HG03045 (cell line): ENCODE measurements around the gene ADH4.
"Not testable (repeated sequence)": the region's sequence is repeated elsewhere in the genome, so short reads cannot be mapped to it uniquely, and the experiment has no call there.

Experiments used
- ATAC-seq: cut with Tn5 transposase; IDR thresholded peaks from one replicate; pipeline ENCODE4 v1.9.1; 2021; ENCODE audit warnings: mild to moderate bottlenecking, moderate library complexity; ENCODE audit not compliant: unreplicated experiment

ADH4 gene

DNA sequence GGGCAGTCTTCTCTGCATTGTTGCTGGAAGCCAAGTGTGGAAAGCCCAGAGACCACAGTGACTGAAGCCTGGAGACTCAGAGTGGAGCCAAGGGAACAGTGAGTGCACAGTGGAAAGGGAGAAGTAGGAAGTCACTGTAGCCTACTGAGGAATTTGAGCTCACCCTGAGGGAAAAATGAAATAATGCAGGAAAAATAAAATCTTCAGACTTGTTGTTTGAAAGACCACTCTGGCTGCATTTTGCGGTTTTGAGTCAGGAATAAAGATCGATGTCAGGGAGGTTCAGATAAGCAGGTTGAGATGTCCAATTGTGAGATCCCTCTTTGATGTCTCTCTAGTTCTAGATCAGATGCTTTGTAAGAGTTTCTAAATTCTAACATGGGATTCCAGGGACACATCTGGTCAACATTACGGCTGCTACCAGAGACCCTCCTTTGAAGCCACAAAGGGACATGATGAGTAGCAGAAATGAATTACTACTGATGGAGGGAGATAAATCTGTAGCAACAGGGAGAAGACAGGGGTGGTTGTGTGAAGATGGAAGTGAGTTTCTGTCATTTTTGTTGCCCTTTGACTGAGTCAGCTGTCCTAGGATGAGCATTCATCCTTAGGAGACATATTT, 8.4 kb downstream of the ADH4 start:
- no peak for ATAC-seq

DNA sequence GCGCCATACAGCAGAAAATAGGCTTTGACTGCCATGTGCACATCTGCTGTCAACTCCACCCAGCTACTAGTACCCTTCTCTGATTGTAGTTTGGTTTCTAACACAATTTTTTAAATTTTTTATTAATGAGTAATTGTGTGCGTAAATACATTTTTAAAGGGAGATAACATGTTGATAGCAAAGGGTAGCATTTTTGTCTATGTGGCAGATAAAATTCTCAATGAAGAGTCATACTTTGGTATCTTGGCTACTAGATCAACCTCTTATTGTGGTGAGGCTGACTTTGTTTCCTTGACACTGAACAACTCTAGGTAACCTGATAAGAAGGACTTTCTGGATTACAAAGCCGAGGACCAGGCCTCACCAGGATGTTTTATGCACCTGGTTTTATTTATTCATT, 9.5 kb downstream of the ADH4 start:
- ATAC-seq, result no peak

DNA sequence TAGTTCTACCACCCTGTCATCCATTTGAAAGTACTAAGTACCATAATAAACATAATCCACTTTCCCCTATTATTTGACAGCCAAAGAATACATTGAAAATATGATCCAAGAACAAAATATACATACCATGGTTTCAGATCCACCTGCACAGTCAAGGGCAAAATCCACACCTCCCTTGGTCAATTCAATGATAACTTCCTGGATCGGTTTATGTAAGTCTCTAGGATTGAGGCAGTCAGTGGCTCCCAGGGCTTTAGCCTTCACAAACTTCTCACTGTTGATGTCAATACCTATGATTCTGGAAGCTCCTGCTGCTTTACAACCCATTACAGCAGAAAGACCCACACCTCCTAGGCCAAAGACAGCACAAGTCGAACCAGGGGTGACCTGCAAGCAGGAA, 12.7 kb downstream of the ADH4 start:
- no peak for ATAC-seq

DNA sequence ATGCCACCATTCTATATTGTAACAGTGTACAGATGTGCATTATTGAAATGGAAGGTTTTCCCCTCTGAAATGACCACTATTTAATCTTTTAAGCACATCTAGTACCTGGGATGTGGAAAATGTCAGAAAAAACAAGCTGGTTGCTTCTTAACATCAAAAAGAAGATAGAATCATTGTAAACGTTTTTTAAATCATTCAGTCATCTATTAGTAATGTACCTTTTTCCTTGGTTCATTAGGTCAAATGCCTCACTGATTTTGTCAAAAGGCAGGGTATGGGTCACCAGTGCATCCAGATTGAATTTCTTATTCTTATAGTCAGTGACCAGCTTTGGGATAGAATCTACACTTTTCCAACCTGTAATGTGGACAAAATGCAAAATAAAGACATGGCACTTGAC, 17.7 kb downstream of the ADH4 start:
- no peak for ATAC-seq

DNA sequence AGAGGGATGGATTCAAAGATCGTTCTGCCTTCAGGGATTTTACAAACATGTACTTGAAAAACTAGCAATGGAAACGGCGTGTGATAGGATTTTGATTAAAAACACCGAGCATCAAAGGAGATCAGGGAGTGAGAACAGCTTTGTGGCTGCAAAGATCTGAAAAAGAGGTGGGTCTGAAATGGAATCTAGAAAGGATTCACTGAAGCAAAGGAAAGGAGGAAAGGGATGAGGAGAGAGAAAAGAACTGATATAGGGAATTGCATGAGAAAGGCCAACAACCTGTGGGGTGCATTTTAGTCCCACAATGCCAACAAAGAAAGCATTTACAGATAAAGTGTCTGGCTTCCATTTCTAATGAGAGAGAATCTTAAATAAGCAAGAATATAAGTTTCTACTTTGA, 23.1 kb downstream of the ADH4 start:
- no peak for ATAC-seq

DNA sequence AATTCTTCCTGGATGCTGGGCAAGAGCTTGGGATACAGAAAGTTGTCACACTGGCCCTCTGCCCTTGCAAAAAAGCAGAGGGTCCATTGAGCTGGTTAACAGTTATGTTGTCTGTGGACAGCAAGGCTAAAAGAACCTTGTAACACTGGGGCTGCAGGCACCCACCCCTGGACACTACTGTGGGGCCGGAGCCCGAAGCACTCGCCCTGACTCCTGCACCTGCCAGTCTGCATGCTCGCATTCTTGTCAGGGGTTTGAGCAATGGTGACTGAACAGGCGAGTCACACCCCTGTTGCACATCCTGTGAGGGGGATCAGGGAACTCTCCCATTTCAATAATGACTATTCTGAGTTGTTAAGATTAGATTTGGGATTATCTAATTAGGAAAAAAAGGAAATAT, 23.6 kb downstream of the ADH4 start:
- no peak for ATAC-seq

DNA sequence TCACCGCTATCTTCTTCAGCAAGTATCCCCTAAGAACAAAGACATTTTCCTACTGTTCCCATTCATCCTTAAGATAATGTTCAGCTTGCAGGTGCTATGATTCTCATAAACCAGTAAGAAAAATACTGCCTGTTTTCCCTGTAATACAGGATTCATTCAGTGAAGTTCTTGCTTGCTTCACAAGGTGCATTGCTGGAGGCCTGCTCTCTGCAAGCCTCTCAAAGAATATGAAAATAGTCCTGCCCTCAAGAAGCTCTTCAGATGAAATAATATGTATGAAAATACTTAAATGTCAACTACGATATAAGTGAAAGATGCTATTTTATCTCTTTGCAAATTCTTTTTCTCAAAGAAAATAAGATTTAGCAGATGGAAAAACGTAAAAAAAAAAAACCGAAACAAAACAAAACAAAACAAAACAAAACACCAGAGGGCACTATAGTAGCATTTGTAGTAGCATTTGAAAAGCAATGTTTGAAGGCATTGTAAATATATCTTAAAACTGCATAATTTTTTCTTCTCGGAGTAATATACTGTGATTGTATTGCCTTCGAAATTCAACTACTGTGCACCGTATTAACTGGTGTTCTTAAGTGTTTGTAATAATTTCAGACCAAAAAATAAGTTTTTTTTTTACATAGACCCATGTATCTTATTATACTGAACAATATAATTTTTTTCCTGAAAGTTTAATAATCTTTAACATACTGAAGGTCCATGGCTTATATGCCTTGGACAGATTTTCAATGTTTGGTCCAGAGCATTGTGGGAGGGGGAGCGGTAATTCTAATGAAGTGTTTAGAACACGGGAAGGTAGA, 26.0 kb downstream of the ADH4 start:
- no peak for ATAC-seq

DNA sequence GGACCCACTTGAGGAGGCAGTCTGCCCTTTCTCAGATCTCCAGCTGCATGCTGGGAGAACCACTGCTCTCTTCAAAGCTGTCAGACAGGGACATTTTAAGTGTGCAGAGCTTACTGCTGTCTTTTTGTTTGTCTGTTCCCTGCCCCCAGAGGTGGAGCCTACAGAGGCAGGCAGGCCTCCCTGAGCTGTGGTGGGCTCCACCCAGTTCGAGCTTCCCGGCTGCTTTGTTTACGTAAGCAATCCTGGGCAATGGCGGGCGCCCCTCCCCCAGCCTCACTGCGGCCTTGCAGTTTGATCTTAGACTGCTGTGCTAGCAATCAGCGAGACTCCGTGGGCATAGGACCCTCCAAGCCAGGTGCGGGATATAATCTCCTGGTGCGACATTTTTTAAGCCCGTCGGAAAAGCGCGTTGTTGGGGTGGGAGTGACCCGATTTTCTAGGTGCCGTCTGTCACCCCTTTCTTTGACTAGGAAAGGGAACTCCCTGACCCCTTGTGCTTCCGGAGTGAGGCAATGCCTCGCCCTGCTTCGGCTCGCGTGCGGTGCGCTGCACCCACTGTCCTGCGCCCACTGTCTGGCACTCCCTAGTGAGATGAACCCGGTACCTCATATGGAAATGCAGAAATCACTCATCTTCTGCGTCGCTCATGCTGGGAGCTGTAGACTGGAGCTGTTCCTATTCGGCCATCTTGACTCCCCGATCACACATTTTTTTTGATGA, 26.8 kb downstream of the ADH4 start:
- not testable (repeated sequence) for ATAC-seq

DNA sequence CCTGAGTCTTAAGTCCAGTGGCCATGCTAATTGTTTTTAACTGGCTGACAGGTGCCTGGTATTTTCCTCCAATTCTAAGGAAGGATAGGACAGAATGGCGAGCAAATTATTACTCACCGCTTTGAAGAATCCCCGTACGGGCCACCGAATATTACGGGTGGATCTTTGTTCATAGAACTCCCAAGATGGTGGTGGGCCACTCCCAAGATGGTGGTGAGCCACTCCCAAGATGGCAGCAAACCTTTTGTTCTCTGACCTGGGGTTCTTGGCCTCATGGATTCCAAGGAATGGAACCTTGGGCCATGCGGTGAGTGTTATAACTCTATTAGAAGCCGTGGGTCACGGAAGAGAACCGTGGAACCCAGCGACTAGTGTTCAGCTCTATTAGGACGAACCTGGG, 34.8 kb downstream of the ADH4 start:
- not testable (repeated sequence) for ATAC-seq

DNA sequence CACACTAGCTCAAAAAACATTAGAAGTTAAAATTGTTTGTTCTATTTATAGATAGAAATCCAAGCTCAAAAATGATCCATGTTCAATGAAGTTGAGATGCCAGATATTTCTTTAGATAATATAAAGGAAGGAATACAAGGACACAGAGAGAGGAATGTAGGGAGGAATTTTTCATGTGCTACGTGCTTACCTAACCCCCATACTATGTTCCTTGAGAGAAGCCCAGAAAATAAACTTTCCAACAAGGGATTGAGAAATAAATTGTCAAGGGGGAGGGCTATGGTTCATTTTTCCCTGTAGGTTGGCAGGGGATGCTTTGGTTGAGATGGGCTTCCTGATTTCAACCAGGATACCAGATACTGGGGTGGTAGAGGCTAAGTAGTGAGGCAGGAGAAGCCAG, 39.9 kb downstream of the ADH4 start:
- no peak for ATAC-seq

DNA sequence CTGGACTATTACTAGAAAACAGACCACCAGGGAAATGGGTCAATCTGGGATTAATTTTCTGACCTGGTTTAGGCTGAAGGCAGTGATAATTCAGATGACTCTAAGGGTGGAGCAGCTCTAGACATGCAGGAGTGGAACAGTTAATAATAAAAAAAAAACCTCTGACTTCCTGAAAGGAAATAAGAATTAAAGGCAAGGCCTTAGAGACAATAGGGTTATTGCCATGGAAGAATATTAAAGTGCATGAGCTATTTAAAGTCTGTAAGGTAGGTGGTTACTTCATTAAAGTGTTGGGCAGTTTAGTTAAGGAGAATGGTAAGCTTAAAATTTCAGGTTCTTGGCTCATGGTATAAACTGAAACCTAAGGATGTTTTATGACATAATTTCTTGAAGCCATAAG, 40.9 kb downstream of the ADH4 start:
- ATAC-seq, result no peak

DNA sequence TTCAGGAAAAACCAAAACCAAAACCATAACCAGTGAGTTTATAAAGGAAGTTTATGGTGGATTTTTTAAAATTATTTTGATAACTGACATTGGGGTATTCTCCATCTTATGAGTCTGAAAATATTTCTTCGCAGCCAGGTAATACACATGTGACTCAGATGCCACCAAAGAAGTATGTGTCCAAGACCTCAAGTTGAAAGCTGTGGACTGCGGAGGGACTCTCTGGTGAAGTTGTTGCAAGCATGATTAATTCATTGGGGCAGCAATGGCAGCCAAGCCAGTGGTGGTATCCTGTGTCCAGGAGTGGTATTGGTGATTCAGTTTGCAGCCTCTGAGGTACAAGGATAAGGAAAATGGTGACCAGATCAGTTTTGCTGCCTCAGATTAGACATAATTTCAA, 41.5 kb downstream of the ADH4 start:
- no peak for ATAC-seq

DNA sequence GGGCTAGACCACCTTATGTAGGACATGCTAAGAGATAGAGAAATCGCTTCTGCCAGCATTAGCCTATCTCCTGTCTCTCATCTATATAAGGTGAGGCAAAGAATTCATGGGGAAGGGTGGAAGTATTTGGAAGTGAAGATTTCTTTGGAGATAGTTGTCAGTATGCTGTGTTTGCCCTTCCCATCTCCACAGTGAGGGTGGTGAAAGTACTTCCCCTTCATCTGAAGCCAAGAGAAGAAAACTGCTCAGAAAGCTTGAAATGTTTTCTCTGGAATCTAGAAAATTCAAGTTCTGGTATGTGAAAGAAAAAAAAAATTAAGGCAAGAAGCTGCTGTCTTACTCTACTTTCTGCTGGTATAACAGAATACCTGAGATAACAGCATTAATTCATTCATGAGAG, 43.2 kb downstream of the ADH4 start:
- ATAC-seq, result no peak

DNA sequence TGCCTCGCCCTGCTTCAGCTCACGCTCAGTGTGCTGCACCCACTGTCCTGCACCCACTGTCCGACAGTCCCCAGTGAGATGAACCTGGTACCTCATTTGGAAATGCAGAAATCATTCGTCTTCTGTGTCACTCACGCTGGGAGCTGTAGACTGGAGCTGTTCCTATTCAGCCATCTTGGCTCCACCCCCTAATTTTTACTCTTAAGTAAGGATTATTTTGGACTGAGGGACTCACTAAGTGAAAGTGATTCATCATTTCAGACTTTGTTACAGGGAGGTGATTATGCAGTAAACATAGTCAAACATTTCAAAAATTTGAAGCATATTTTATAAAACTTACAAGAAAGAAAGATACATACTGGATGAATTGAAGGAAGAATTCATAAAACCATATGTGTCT, 44.3 kb downstream of the ADH4 start:
- not testable (repeated sequence) for ATAC-seq

DNA sequence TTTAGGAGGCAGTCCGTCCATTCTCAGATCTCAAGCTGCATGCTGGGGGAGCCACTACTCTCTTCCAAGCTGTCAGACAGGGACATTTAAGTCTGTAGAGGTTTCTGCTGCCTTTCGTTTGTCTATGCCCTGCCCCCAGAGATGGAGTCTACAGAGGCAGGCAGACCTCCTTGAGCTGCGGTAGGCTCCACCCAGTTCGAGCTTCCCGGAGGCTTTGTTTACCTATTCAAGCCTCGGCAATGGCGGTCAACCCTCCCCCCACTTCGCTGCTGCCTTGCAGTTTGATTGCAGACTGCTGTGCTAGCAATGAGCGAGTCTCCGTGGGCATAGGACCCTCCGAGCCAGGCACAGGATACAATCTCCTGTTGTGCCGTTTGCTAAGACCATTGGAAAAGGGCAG, 44.8 kb downstream of the ADH4 start:
- no peak for ATAC-seq

DNA sequence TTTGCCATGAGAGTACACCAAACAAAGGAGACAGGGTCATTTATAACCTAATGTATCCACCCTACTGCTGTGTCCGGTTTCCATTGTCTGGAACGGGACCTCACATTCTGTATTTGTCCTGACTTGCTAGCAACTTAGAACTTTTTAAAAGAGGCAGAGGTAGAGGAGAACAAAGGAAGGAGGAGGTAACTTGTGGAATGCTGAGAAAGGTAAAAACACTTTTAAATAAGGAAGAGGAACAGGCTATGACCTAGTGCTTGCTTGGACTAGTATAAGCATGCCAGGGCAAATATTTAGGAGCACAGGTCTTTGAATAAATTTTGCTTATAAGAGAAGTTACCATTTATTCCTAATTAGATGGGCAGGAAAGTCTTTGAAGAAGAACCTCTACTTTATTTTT, 52.3 kb downstream of the ADH4 start:
- ATAC-seq, result not testable (repeated sequence)

DNA sequence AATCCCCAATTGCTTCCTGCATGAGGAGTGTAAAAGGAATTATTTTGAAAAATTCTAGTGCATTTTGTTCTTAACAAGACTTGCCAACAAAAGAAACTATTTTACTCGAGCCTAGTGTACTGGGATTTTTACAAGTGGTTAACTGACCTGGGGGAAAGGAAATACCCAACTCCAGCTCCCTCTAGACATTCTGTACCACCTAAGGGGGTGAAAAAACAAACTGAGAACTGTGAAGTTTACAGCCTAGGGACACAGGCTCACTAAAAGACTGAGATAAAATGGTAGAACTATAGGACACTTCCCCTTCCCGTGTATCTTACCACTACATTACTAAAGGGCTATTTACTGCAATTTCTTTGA, 52.9 kb downstream of the ADH4 start:
- no peak for ATAC-seq

DNA sequence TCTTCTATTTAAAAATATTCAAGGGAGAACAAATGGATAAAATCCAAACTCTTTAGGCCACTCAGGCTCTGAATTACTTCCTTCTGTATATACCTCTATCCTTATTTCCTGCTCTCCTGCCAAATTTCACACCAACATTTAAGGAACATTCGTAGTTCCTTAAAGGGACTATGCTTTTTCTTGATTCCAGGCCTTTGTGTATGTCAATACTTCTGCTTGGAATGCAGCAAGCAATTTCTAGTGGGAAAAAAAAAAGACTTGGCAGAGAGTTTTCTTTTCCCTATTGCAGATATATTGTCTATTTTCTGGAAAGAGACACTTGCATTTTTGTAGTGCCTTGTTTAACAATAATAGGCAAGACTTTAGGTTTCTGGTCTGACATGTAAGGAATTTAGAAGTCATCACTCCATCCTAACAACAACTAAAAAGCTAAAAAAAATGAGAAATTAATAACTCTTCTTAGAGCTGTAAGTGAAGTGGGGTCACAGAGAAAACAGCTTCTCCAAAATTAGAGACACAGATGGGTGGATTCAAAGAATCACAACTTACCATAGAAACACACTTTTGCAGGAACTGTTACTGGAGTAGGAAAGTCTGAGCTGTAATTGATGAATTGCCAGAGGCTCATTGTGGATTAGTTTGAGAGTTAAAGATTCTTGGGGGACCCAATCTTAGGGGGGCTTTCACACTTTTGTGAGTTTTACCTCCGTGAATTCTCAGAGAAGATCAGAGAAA, 53.4 kb downstream of the ADH4 start:
- no peak for ATAC-seq

DNA sequence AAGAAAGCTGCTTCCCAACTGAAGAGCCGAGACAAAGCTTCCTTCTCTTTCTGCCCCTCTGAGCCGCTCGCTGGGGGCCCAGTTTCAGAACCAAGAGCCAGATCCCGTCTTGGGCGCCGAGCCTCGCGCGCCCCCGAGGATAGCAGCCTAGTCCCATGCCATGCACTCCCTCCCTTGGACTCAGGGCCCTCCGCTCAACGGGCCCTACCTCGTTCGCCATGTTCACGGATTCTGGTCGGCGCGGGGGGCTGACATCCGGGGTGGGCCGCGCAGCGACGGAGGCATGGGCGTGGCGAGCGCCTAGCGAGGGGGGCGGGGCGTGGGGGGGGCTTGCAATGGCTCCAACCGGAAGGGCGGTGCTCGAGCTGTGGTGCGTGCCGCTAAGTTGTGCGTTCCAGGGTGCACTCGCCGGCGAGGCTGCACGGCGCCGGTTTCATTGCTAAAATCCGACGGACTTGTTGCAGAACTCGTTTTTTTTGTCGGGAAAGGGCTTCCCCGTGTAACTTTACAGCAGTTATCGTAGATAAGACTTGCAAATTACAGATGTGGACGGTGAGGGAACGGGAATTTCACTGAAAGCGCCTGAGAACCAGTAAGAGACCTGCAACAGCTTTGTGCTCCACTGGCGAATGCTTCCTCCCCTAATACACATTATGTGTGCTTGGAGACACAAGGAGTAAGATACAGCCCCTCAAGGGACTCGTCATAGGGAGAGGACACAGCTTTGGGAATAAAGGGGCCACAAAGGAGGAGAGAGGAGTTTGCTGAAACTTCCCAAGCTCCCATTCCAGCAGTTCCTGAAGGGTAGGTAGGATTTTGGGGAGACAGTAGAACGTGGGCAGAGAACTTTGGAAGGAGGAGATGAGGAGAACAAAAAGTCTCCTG, 55.4 kb downstream of the ADH4 start, which contains the start of gene ADH5:
Gene ADH5 (minus strand): TSS at position 308 of the 885 bp plus-strand sequence. CDS start 88 bp downstream, at position 220.
- ATAC-seq, result peak; percentile 92

DNA sequence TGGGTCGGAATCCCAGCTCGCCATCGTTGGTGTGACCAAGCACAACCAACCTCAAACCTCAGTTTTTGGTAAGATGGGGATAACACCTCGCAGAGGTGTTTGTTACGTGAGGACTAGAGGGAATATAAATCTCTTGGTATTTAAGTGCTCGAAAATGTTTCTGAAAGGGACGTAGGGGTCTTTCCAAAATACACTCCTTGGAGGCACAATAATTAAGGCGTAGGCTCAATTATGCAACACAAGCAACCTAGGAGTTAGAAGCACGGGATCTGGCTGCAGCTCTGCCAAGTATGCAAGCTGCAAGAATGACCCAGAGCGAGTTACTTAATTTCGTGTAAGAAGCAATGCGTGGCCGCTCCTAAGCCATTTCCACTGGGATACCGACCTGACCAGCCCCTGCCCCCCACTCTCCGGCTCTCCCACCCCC, 56.1 kb downstream of the ADH4 start:
- ATAC-seq, result peak; percentile 19
